OCI-LY1 (cell line): Measurements from ENCODE around the gene NFYA.

Source experiments
- H2AFZ ChIP-seq: fragments of 200-600 bp; sonication (generic), shearing (Covaris generic); 2 replicates; pipeline ENCODE4 v1.6.0; 2014; ENCODE audit warnings: antibody characterized with exemption, mild to moderate bottlenecking, low read length
- H3F3A ChIP-seq: fragments of 200-600 bp; sonication (generic), shearing (Covaris generic); 2 replicates; pipeline ENCODE4 v1.6.0; 2014; ENCODE audit warnings: mild to moderate bottlenecking, antibody characterized with exemption, low read length, moderate library complexity; ENCODE audit not compliant: insufficient read depth
- H3K27ac ChIP-seq: fragments of 200-600 bp; sonication (generic); 2 replicates; pipeline ENCODE4 v1.5.1; 2014; ENCODE audit warnings: low read length, mixed run types, mild to moderate bottlenecking, low read depth; ENCODE audit not compliant: poor library complexity, severe bottlenecking
- H3K27me3 ChIP-seq: fragments of 200-600 bp; sonication (generic); 2 replicates; pipeline ENCODE4 v1.6.0; 2014; ENCODE audit warnings: antibody characterized with exemption, mild to moderate bottlenecking, low read length, moderate library complexity; ENCODE audit not compliant: insufficient read depth
- H3K36me3 ChIP-seq: fragments of 200-600 bp; sonication (generic); 2 replicates; pipeline ENCODE4 v1.6.1; 2014; ENCODE audit warnings: mild to moderate bottlenecking, antibody characterized with exemption, low read length, moderate library complexity, mixed read lengths; ENCODE audit not compliant: insufficient read depth
- H3K4me1 ChIP-seq: fragments of 200-600 bp; sonication (generic); 2 replicates; pipeline ENCODE4 v1.5.1; 2014; ENCODE audit warnings: mild to moderate bottlenecking, low read length, moderate library complexity; ENCODE audit not compliant: insufficient read depth, severe bottlenecking
- H3K4me2 ChIP-seq: fragments of 200-600 bp; sonication (generic), shearing (Covaris generic); 2 replicates; pipeline ENCODE4 v1.6.1; 2014; ENCODE audit warnings: low read length
- H3K4me3 ChIP-seq: fragments of 200-600 bp; sonication (generic); 2 replicates; pipeline ENCODE4 v1.5.1; 2014; ENCODE audit warnings: low read length, low read depth, mild to moderate bottlenecking, mixed read lengths; ENCODE audit not compliant: poor library complexity, severe bottlenecking
- H3K79me2 ChIP-seq: fragments of 200-600 bp; shearing (Covaris generic); 2 replicates; pipeline ENCODE4 v1.6.1; 2016; ENCODE audit warnings: mixed run types, low read length, mixed read lengths; ENCODE audit not compliant: insufficient read depth
- H3K9ac ChIP-seq: fragments of 200-600 bp; sonication (generic), shearing (Covaris generic); 2 replicates; pipeline ENCODE4 v1.6.1; 2014; ENCODE audit warnings: mild to moderate bottlenecking, low read length, mixed read lengths
- H3K9me2 ChIP-seq: fragments of 200-600 bp; sonication (generic), shearing (Covaris generic); 2 replicates; pipeline ENCODE4 v1.6.1; 2014; ENCODE audit warnings: low read depth, mild to moderate bottlenecking, low read length, mixed read lengths
- H3K9me3 ChIP-seq: fragments of 200-600 bp; shearing (Covaris generic); 2 replicates; pipeline ENCODE4 v1.6.1; 2014; ENCODE audit warnings: low read length, mixed read lengths
- H4K20me1 ChIP-seq: fragments of 200-600 bp; sonication (generic), shearing (Covaris generic); 2 replicates; pipeline ENCODE4 v1.6.0; 2016; ENCODE audit warnings: mild to moderate bottlenecking, low read length; ENCODE audit not compliant: insufficient read depth
- CTCF ChIP-seq: fragments of 200-600 bp; sonication (generic), shearing (Covaris generic); IDR thresholded peaks from 2 replicates; pipeline ENCODE4 v1.5.1; 2017; ENCODE audit warnings: mild to moderate bottlenecking, antibody characterized with exemption, low read length, moderate library complexity, mixed read lengths
- EZH2 ChIP-seq: fragments of 200-600 bp; sonication (generic), shearing (Covaris generic); IDR thresholded peaks from 2 replicates; pipeline ENCODE4 v1.8.0; 2017; ENCODE audit warnings: borderline replicate concordance, mixed run types, mild to moderate bottlenecking, antibody characterized with exemption, low read length, moderate library complexity, mixed read lengths

NFYA gene

GRCh38 chr6:41092421-41093140 lies 19.8 kb downstream of the NFYA start:
- H3K4me2 ChIP-seq, result no peak overlapping the region
- H2AFZ ChIP-seq, result no peak overlapping the region
- no peak for TF ChIP-seq EZH2
- peak; percentile 26 for TF ChIP-seq CTCF
- H3K9me3 ChIP-seq, result no peaks in the 10 kb centered on the region
- H3K36me3 ChIP-seq, result peaks cover 93% of the 10 kb centered on the region
- no peak overlapping the region for H3K9ac ChIP-seq
- no peak overlapping the region for H3K4me3 ChIP-seq
- no peak overlapping the region for H3K27ac ChIP-seq
- no peaks in the 10 kb centered on the region for H3K79me2 ChIP-seq
- no peaks in the 10 kb centered on the region for H3K27me3 ChIP-seq
- no peaks in the 10 kb centered on the region for H4K20me1 ChIP-seq
- H3K9me2 ChIP-seq, result no peaks in the 10 kb centered on the region
- H3K4me1 ChIP-seq, result no peaks in the 10 kb centered on the region
- no peaks in the 10 kb centered on the region for H3F3A ChIP-seq

GRCh38 chr6:41093729-41094128 lies 21.0 kb downstream of the NFYA start:
- Histone ChIP-seq H2AFZ (no peak overlapping the region), H3K4me2 (no peak overlapping the region), H3K27me3 (no peaks in the 10 kb centered on the region), H3F3A (no peaks in the 10 kb centered on the region), H3K27ac (no peak overlapping the region), H3K9ac (no peak overlapping the region), H3K79me2 (no peaks in the 10 kb centered on the region), H3K9me3 (no peaks in the 10 kb centered on the region), H3K9me2 (no peaks in the 10 kb centered on the region), H3K4me3 (no peak overlapping the region), H3K4me1 (no peaks in the 10 kb centered on the region), H3K36me3 (peaks cover 96% of the 10 kb centered on the region), H4K20me1 (no peaks in the 10 kb centered on the region)
- TF ChIP-seq CTCF (no peak), EZH2 (no peak)

DNA sequence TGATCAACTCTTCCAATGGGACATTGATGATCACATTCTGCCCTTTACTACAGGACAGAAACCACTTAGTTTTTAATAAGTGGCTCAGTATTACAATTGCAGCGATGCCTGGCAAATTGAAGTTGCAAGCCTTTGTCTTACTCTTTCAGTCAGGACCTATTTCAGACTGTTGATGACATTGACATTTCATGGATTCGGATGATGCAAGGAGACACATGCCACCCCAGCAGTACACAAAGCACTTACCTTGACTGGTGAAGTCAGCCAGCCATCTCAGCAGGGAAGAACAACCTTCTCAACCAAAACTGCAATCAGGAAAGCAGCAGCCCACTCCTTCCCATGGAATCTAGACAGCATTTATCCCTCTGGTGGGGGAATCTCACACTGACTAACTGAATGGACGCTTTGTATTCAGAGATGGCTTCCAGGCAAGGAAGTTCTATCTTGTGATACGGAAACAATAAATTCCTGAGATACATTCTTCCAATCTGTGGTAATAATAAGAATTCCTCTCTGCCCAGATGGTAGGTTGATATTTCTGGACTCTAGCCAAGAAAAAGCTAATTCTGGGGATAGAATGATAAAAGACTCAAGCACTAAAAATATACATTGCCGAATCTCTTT lies 24.8 kb downstream of the NFYA start:
- no peak overlapping the region for H3K9ac ChIP-seq
- no peaks in the 10 kb centered on the region for H3F3A ChIP-seq
- H3K4me1 ChIP-seq, result no peaks in the 10 kb centered on the region
- TF ChIP-seq CTCF (no peak), EZH2 (no peak)
- no peak overlapping the region for H3K4me2 ChIP-seq
- no peaks in the 10 kb centered on the region for H3K9me2 ChIP-seq
- no peaks in the 10 kb centered on the region for H3K9me3 ChIP-seq
- no peak overlapping the region for H3K4me3 ChIP-seq
- no peak overlapping the region for H2AFZ ChIP-seq
- no peaks in the 10 kb centered on the region for H4K20me1 ChIP-seq
- H3K27ac ChIP-seq, result no peak overlapping the region
- no peaks in the 10 kb centered on the region for H3K27me3 ChIP-seq
- H3K36me3 ChIP-seq, result peaks cover 92% of the 10 kb centered on the region
- no peaks in the 10 kb centered on the region for H3K79me2 ChIP-seq
